Body of pancreas (tissue), 4 donors: ENCODE data around the gene CEACAM8.

ENCODE experiments used
- POLR2A ChIP-seq, 3 donors: fragments of 450-650 bp; IDR thresholded peaks; one replicate each; pipeline ENCODE4 v1.6.1; 2016; ENCODE audit warnings: antibody characterized with exemption in 3 of 3, mild to moderate bottlenecking in 2 of 3
- TF ChIP-seq, protein P1 (sequence below), 7 experiments: fragments of 450-650 bp in 4 of 7; fragments of 200-600 bp in 3 of 7; sonication (generic) in 3 of 7; IDR thresholded peaks; one replicate each; pipeline ENCODE4 v1.5.1; 2016 to 2019; ENCODE audit warnings: antibody characterized with exemption in 7 of 7

DNA sequence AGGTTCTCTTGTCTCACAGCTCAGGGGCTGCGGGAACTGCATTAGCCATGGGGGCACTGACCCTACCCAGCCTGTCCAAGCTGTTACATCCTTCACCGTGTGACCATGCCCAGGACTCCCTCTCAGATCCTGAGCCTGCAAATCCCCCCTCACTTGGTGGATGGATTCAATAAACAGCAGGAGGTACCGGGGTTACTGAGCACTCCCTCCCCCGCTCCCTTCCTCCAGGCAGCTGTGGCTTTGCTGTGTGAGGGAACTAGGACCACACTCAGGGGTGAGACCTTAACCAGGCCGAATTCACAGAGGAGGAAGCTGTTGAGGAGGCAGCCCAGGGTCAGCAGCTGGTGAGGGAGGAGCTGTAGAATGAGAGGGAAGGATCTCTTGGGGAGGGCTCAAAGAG is 39.4 kb downstream of the CEACAM8 start:
- TF ChIP-seq, protein P1, sequence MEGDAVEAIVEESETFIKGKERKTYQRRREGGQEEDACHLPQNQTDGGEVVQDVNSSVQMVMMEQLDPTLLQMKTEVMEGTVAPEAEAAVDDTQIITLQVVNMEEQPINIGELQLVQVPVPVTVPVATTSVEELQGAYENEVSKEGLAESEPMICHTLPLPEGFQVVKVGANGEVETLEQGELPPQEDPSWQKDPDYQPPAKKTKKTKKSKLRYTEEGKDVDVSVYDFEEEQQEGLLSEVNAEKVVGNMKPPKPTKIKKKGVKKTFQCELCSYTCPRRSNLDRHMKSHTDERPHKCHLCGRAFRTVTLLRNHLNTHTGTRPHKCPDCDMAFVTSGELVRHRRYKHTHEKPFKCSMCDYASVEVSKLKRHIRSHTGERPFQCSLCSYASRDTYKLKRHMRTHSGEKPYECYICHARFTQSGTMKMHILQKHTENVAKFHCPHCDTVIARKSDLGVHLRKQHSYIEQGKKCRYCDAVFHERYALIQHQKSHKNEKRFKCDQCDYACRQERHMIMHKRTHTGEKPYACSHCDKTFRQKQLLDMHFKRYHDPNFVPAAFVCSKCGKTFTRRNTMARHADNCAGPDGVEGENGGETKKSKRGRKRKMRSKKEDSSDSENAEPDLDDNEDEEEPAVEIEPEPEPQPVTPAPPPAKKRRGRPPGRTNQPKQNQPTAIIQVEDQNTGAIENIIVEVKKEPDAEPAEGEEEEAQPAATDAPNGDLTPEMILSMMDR (IDR thresholded peaks at IDR 0.05) = no peak
- no peak for TF ChIP-seq POLR2A (IDR thresholded peaks at IDR 0.05)
